PC-3 (cell line): ENCODE data around the gene LMO7. TPM values are rescaled to one million over a fixed set of nuclear protein-coding genes. Genes with fewer than 3 reads are reported as not detected.

Experiments
- ATAC-seq: fragments of 200-7000 bp; cut with Tn5 transposase; 2 replicates; pipeline ENCODE4 v1.9.1; 2020; ENCODE audit warnings: mild to moderate bottlenecking, moderate library complexity
- BruUV-seq: library from RNA; stranded (reverse); fragments of 400-500 nt; replicated peaks from 2 replicates; lab custom pipeline; 2021; lab: Mats Ljungman, UMichigan
- CTCF ChIA-PET: fragments of 300-600 bp; sonication (Branson Sonifier 250); formaldehyde crosslinking; loops from one replicate; lab custom pipeline; 2022; ENCODE audit warnings: antibody characterized with exemption; lab: Charles Lee
- POLR2A ChIA-PET: fragments of 300-600 bp; sonication (Branson Sonifier 250); formaldehyde crosslinking; loops from one replicate; lab custom pipeline; 2022; ENCODE audit warnings: antibody characterized with exemption; ENCODE audit not compliant: unreplicated experiment; lab: Charles Lee
- DNase-seq: peaks from one replicate; pipeline ENCODE4 v3.0.0-alpha.2; 2015
- H2AFZ ChIP-seq: fragments of 300-600 bp; sonication (generic); 2 replicates; pipeline ENCODE4 v1.6.0; 2016; ENCODE audit warnings: antibody characterized with exemption, low read length
- H3F3A ChIP-seq: fragments of 300-600 bp; sonication (generic); one replicate; pipeline ENCODE4 v1.6.0; 2017; ENCODE audit warnings: antibody characterized with exemption, low read length, control low read depth, mild to moderate bottlenecking; ENCODE audit not compliant: unreplicated experiment
- H3K27ac ChIP-seq: fragments of 300-600 bp; sonication (generic); 2 replicates; pipeline ENCODE4 v1.5.1; 2016; ENCODE audit warnings: mild to moderate bottlenecking, low read length
- H3K27me3 ChIP-seq: fragments of 300-600 bp; sonication (generic); 2 replicates; pipeline ENCODE4 v1.6.1; 2016; ENCODE audit warnings: low read length, mixed read lengths
- H3K36me3 ChIP-seq: fragments of 300-600 bp; sonication (generic); 2 replicates; pipeline ENCODE4 v1.6.1; 2016; ENCODE audit warnings: low read depth, mixed run types, low read length, mixed read lengths
- H3K4me1 ChIP-seq: fragments of 300-600 bp; sonication (generic); 2 replicates; pipeline ENCODE4 v1.5.1; 2016; ENCODE audit warnings: low read length; ENCODE audit not compliant: insufficient read depth
- H3K4me2 ChIP-seq: fragments of 300-600 bp; sonication (generic); 2 replicates; pipeline ENCODE4 v1.6.0; 2016; ENCODE audit warnings: low read length
- H3K4me3 ChIP-seq: fragments of 300-600 bp; sonication (generic); 2 replicates; pipeline ENCODE4 v1.5.1; 2016; ENCODE audit warnings: mild to moderate bottlenecking, low read length, mixed read lengths
- H3K79me2 ChIP-seq: fragments of 300-600 bp; sonication (generic); 2 replicates; pipeline ENCODE4 v1.6.1; 2017; ENCODE audit warnings: low read length, mixed read lengths
- H3K9ac ChIP-seq: fragments of 300-600 bp; sonication (generic); 2 replicates; pipeline ENCODE4 v1.6.0; 2016; ENCODE audit warnings: mild to moderate bottlenecking, low read length
- H3K9me2 ChIP-seq: fragments of 300-600 bp; sonication (generic); replicated peaks from 2 replicates; pipeline ENCODE4 v1.6.1; 2016; ENCODE audit warnings: mixed run types, low read length, mixed read lengths
- H3K9me3 ChIP-seq: fragments of 300-600 bp; sonication (generic); 2 replicates; pipeline ENCODE4 v1.6.1; 2016; ENCODE audit warnings: low read length, mixed read lengths
- H4K20me1 ChIP-seq: fragments of 300-600 bp; sonication (generic); 2 replicates; pipeline ENCODE4 v1.6.1; 2016; ENCODE audit warnings: low read length, mixed read lengths
- CTCF ChIP-seq: fragments of 300-600 bp; sonication (generic); conservative IDR thresholded peaks from 2 replicates; pipeline ENCODE4 v1.5.1; 2017; ENCODE audit warnings: antibody characterized with exemption, low read depth, mild to moderate bottlenecking, low read length
- EZH2 ChIP-seq: fragments of 300-600 bp; sonication (generic); IDR thresholded peaks from one replicate; pipeline ENCODE4 v1.6.1; 2017; ENCODE audit warnings: antibody characterized with exemption, mild to moderate bottlenecking, low read length; ENCODE audit not compliant: unreplicated experiment
- EZH2phosphoT487 ChIP-seq: fragments of 300-600 bp; sonication (generic); IDR thresholded peaks from 2 replicates; pipeline ENCODE4 v1.6.1; 2018; ENCODE audit warnings: mild to moderate bottlenecking, antibody characterized with exemption, low read length, borderline replicate concordance
- intact Hi-C: fragments of 100-400 bp; cut with micrococcal nuclease; formaldehyde crosslinking; loops from 2 replicates; pipeline ENCODE4 v1.9.0; 2023
- total RNA-seq: library from RNA; depleted of rRNA; stranded (reverse); fragments of >200 nt; gene quantifications from 2 replicates; pipeline ENCODE4 v1.2.3, GENCODE V29; 2014

LMO7 gene
- total RNA-seq, 1 experiment from 2014 or later, result 83.6 TPM

GRCh38 chr13:75864718-75865117 is 228.6 kb downstream of the LMO7 start:
- Histone ChIP-seq H3K27me3 (no peaks in the 10 kb centered on the region), H2AFZ (no peak overlapping the region), H3K4me1 (peaks cover 21% of the 10 kb centered on the region), H3K36me3 (no peaks in the 10 kb centered on the region), H4K20me1 (no peaks in the 10 kb centered on the region), H3F3A (no peaks in the 10 kb centered on the region), H3K27ac (peak overlapping the region; percentile 80), H3K4me2 (peak overlapping the region; percentile 49), H3K9me3 (no peaks in the 10 kb centered on the region), H3K79me2 (no peaks in the 10 kb centered on the region), H3K4me3 (no peak overlapping the region), H3K9me2 (no peaks in the 10 kb centered on the region), H3K9ac (no peak overlapping the region; the same call in 1 of the 2 replicates)
- ChIA-PET CTCF (no interaction called here), POLR2A (interaction anchor here (0.6 kb wide), 1 partner anchor 100 kb away, joined by 3 read pairs; no protein-coding TSS in a partner anchor)
- DNase-seq, result peak; percentile 85
- ATAC-seq, result peak; percentile 72
- TF ChIP-seq EZH2phosphoT487 (no peak), EZH2 (no peak), CTCF (no peak)
- intact Hi-C loops, result no loop called here
- no TSS peak for BruUV-seq

- TF ChIP-seq CTCF (no peak), EZH2phosphoT487 (no peak), EZH2 (no peak)
- DNase-seq (no peak), ATAC-seq (no peak)
- no peaks in the 10 kb centered on the region for H3K9me2 ChIP-seq
- no peak overlapping the region for H3K4me3 ChIP-seq
- H3F3A ChIP-seq, result no peaks in the 10 kb centered on the region
- no TSS peak for BruUV-seq
- POLR2A ChIA-PET, result no interaction called here
- H3K36me3 ChIP-seq, result no peaks in the 10 kb centered on the region
- no peaks in the 10 kb centered on the region for H3K9me3 ChIP-seq
- intact Hi-C loops, result no loop called here
- no peak overlapping the region for H3K4me2 ChIP-seq
- no peaks in the 10 kb centered on the region for H4K20me1 ChIP-seq
- H3K4me1 ChIP-seq, result peaks cover 23% of the 10 kb centered on the region
- H3K79me2 ChIP-seq, result no peaks in the 10 kb centered on the region
- H3K9ac ChIP-seq, result no peak overlapping the region
- CTCF ChIA-PET, result no interaction called here
- no peak overlapping the region for H2AFZ ChIP-seq
- no peak overlapping the region for H3K27ac ChIP-seq
- no peaks in the 10 kb centered on the region for H3K27me3 ChIP-seq
Measured at GRCh38 chr13:75867379-75868117, 231.4 kb downstream of the LMO7 start.

DNA sequence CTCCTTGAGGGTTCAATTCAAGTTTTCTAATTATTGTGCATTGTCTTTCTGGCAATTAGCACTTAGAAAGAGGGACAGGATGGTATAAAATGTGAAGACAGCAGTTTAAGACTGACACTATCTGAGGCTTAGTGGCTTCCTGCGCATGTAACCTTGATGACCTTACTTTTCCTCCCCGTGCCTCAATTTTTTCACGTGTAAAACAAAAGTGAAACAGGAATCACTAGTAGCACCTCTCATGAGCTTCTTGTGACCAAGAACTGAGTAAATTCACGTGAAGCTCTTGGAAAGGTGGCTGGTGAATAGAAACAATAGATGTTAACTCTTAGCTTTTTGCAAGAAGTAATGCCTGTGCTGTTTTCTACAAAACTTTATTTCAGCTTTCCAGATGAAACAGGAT is 233.9 kb downstream of the LMO7 start:
- Histone ChIP-seq H3K4me1 (peaks cover 11% of the 10 kb centered on the region), H3K27ac (no peak overlapping the region), H4K20me1 (no peaks in the 10 kb centered on the region), H3K36me3 (no peaks in the 10 kb centered on the region), H3K4me3 (peak overlapping the region; percentile 84; the same call in 1 of the 2 replicates), H3K9ac (peak overlapping the region; percentile 70; the same call in 1 of the 2 replicates), H3K9me2 (no peaks in the 10 kb centered on the region), H2AFZ (peak overlapping the region; percentile 97), H3K27me3 (no peaks in the 10 kb centered on the region), H3K79me2 (no peaks in the 10 kb centered on the region), H3K4me2 (peak overlapping the region; percentile 98), H3F3A (no peaks in the 10 kb centered on the region), H3K9me3 (no peaks in the 10 kb centered on the region)
- intact Hi-C loops, result loop anchor here (1.0 to 10.0 kb wide), 5 partner anchors 183 to 1033 kb away; no protein-coding TSS in a partner anchor
- DNase-seq, result no peak
- ChIA-PET CTCF (interaction anchor here (0.8 kb wide), 1 partner anchor 148 kb away, joined by 3 read pairs; no protein-coding TSS in a partner anchor), POLR2A (interaction anchor here (0.6 kb wide), 1 partner anchor 916 kb away, joined by 3 read pairs; no protein-coding TSS in a partner anchor)
- TF ChIP-seq EZH2phosphoT487 (no peak), CTCF (no peak), EZH2 (no peak)
- peak; percentile 16 for ATAC-seq
- no TSS peak for BruUV-seq
